HepG2 (cell line): ENCODE data around the gene UBXN1. TPM values are rescaled to one million over a fixed set of nuclear protein-coding genes. Genes with fewer than 3 reads are reported as not detected.
A peak's percentile ranks its signal among the peaks of the same experiment; 100 is the strongest.

Experiments
- ARHGAP35 ChIP-seq: sonication (generic); formaldehyde crosslinking; IDR thresholded peaks from 2 replicates; pipeline ENCODE4 v1.9.0; 2022; ENCODE audit warnings: mild to moderate bottlenecking, inconsistent platforms, moderate library complexity, missing genetic modification reagents, borderline replicate concordance
- CAMTA2 ChIP-seq: sonication (generic); formaldehyde crosslinking; IDR thresholded peaks from 2 replicates; pipeline ENCODE4 v1.4.0; 2020; ENCODE audit warnings: mild to moderate bottlenecking, missing genetic modification reagents, borderline replicate concordance
- EZH2 ChIP-seq: conservative IDR thresholded peaks from 2 replicates; pipeline ENCODE4 v1.6.1; 2012; ENCODE audit warnings: mild to moderate bottlenecking, low read depth, low read length, moderate library complexity
- GTF3A ChIP-seq: sonication (generic); formaldehyde crosslinking; conservative IDR thresholded peaks from 2 replicates; pipeline ENCODE4 v1.4.0; 2020; ENCODE audit warnings: mild to moderate bottlenecking, missing genetic modification reagents
- HNF4A ChIP-seq: sonication (generic); formaldehyde crosslinking; IDR thresholded peaks from 2 replicates; pipeline ENCODE4 v1.4.0; 2020; ENCODE audit warnings: missing genetic modification reagents
- KDM1A ChIP-seq: IDR thresholded peaks from 2 replicates; pipeline ENCODE4 v1.6.1; 2016; ENCODE audit warnings: missing compliant biosample characterization
- KLF9 ChIP-seq: IDR thresholded peaks from 2 replicates; pipeline ENCODE4 v1.6.1; 2016; ENCODE audit warnings: low read depth
- NCOA1 ChIP-seq: sonication (generic); formaldehyde crosslinking; IDR thresholded peaks from 2 replicates; pipeline ENCODE4 v1.9.0; 2021; ENCODE audit warnings: missing genetic modification reagents
- NCOR1 ChIP-seq: fragments of 200-600 bp; sonication (generic); IDR thresholded peaks from 2 replicates; pipeline ENCODE4 v1.7.0; 2017; ENCODE audit warnings: antibody characterized with exemption, low read length, borderline replicate concordance
- NFYC ChIP-seq: IDR thresholded peaks from 2 replicates; pipeline ENCODE4 v1.6.1; 2016; ENCODE audit warnings: missing genetic modification reagents, missing compliant biosample characterization
- NONO ChIP-seq, 2 experiments: fragments of 450-650 bp in 1 of 2; sonication (generic) in 1 of 2; formaldehyde crosslinking in 1 of 2; IDR thresholded peaks in 1 of 2; conservative IDR thresholded peaks in 1 of 2; 2 replicates each; pipeline versions ENCODE4 v1.6.1 to v1.8.0; 2017 to 2022; ENCODE audit warnings: mild to moderate bottlenecking in 1 of 2, missing genetic modification reagents in 1 of 2, moderate library complexity in 1 of 2
- NR2F2 ChIP-seq: IDR thresholded peaks from 2 replicates; pipeline ENCODE4 v1.6.1; 2012; ENCODE audit warnings: low read depth, inconsistent platforms, borderline replicate concordance
- REL ChIP-seq: sonication (generic); formaldehyde crosslinking; conservative IDR thresholded peaks from 2 replicates; pipeline ENCODE4 v1.8.0; 2022; ENCODE audit warnings: mild to moderate bottlenecking, missing genetic modification reagents, moderate library complexity
- RFX3 ChIP-seq: IDR thresholded peaks from 2 replicates; pipeline ENCODE4 v1.6.1; 2016; ENCODE audit warnings: missing biosample characterization, missing genetic modification reagents
- SALL2 ChIP-seq: sonication (generic); formaldehyde crosslinking; IDR thresholded peaks from 2 replicates; pipeline ENCODE4 v1.8.1; 2023; ENCODE audit warnings: mild to moderate bottlenecking, missing genetic modification reagents, inconsistent platforms
- SIX1 ChIP-seq: sonication (generic); formaldehyde crosslinking; IDR thresholded peaks from 2 replicates; pipeline ENCODE4 v1.4.0; 2020; ENCODE audit warnings: missing genetic modification reagents, borderline replicate concordance
- ZFP41 ChIP-seq: sonication (generic); formaldehyde crosslinking; IDR thresholded peaks from 2 replicates; pipeline ENCODE4 v1.4.0; 2020; ENCODE audit warnings: mild to moderate bottlenecking, missing genetic modification reagents, borderline replicate concordance
- ZNF230 ChIP-seq: sonication (generic); formaldehyde crosslinking; IDR thresholded peaks from 2 replicates; pipeline ENCODE4 v1.4.0; 2020; ENCODE audit warnings: mild to moderate bottlenecking, missing genetic modification reagents
- ZNF232 ChIP-seq: sonication (generic); formaldehyde crosslinking; IDR thresholded peaks from 2 replicates; pipeline ENCODE4 v1.4.0; 2020; ENCODE audit warnings: missing genetic modification reagents, borderline replicate concordance
- ZNF354B ChIP-seq: sonication (generic); formaldehyde crosslinking; IDR thresholded peaks from 2 replicates; pipeline ENCODE4 v1.8.0; 2022; ENCODE audit warnings: mild to moderate bottlenecking, missing genetic modification reagents
- ZNF543 ChIP-seq: sonication (generic); formaldehyde crosslinking; IDR thresholded peaks from 2 replicates; pipeline ENCODE4 v1.4.0; 2020; ENCODE audit warnings: mild to moderate bottlenecking, missing genetic modification reagents
- ZNF747 ChIP-seq: sonication (generic); formaldehyde crosslinking; IDR thresholded peaks from 2 replicates; pipeline ENCODE4 v1.8.1; 2023; ENCODE audit warnings: missing genetic modification reagents, mild to moderate bottlenecking, borderline replicate concordance
- polyA plus RNA-seq, 8 experiments: library from polyadenylated mRNA; depleted of rRNA in 3 of 8; stranded (reverse) in 7 of 8; unstranded in 1 of 8; fragments of >200 nt; fragmentation: Illumina TruSeq in 4 of 8; extraction: Trizol in 4 of 8; gene quantifications; 2 replicates each; pipeline versions ENCODE4 v1.2.1 to v1.2.3, GENCODE V29; 2011 to 2016; ENCODE audit warnings: low read depth in 4 of 8, missing spikeins in 1 of 8, mixed read lengths in 1 of 8; ENCODE audit not compliant: insufficient read depth in 1 of 8
- total RNA-seq, 5 experiments: library from RNA; depleted of rRNA; stranded (reverse); fragments of >200 nt; fragmentation: Illumina TruSeq; extraction: Trizol; gene quantifications; 2 replicates each; pipeline ENCODE4 v1.2.3, GENCODE V29; 2016; ENCODE audit warnings: low read depth in 1 of 5
- TF ChIP-seq, protein P1 (sequence below): sonication (generic); formaldehyde crosslinking; IDR thresholded peaks from 2 replicates; pipeline ENCODE4 v1.8.0; 2022; ENCODE audit warnings: mild to moderate bottlenecking, missing genetic modification reagents, moderate library complexity
- TF ChIP-seq, protein P2 (sequence below): IDR thresholded peaks from 2 replicates; pipeline ENCODE4 v1.6.1; 2016; ENCODE audit warnings: low read depth, missing genetic modification reagents, missing compliant biosample characterization

UBXN1 gene
- total and polyA plus RNA-seq, 2 of the 13 experiments (the other 11 are each of a cell fraction or from before 2014, with no cell fraction given), result 47.5 to 52.4 TPM

DNA sequence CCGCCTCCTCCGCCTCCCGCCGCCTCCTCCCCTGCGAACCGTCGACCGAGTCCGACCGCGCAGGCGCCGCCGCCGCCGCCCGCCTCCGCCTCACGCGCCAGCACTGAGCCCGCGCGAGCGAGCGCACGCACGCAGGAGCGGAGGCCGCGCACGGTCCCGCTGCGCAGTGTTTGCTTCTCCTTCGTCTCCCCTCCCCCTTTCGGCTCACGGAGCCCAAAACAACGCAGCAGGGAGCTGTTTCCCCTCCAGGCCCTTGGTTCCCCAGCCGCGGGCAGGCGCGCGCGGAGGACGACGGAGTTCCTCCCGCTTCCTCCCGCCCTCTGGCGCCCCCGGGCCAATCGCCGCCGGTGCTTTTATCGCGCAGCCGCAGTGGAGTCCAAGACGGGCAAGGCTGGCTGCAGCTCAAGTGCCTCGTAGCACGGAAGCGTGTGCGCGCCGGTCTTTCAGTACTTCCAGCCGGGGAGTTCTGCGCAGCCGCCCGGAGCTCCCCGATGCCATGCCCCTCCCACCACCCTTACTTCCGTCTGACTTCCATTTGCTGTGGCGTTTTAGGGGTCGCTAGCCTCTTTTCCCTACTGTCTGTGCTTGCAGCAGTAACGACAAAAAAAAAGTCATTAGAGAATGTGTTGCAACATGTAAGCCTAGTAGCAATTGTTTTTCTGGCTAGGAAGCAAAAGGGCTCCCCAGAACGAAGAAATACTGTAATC, 48.4 kb upstream of the UBXN1 start, which contains the start of gene HNRNPUL2 (continued):
- peak; percentile 85; the same call in 1 of the 2 replicates for TF ChIP-seq ZNF543 (CRISPR knock-in tag)
- TF ChIP-seq GTF3A, result peak; percentile 67; the same call in 1 of the 2 replicates
- no peak for TF ChIP-seq NCOA1 (CRISPR knock-in tag)
- TF ChIP-seq ARHGAP35 (CRISPR knock-in tag), result peak; percentile 89; the same call in 1 of the 2 replicates
- TF ChIP-seq, protein P1, sequence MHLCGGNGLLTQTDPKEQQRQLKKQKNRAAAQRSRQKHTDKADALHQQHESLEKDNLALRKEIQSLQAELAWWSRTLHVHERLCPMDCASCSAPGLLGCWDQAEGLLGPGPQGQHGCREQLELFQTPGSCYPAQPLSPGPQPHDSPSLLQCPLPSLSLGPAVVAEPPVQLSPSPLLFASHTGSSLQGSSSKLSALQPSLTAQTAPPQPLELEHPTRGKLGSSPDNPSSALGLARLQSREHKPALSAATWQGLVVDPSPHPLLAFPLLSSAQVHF (CRISPR knock-in tag), result 0 out of 2 replicates have a peak, but pooled peaks have one; percentile 73
- TF ChIP-seq CAMTA2, result 0 out of 2 replicates have a peak, but pooled peaks have one; percentile 9
- TF ChIP-seq HNF4A, result no peak
- TF ChIP-seq ZFP41 (CRISPR knock-in tag), result peak; percentile 74; the same call in 1 of the 2 replicates
- TF ChIP-seq, protein P2, sequence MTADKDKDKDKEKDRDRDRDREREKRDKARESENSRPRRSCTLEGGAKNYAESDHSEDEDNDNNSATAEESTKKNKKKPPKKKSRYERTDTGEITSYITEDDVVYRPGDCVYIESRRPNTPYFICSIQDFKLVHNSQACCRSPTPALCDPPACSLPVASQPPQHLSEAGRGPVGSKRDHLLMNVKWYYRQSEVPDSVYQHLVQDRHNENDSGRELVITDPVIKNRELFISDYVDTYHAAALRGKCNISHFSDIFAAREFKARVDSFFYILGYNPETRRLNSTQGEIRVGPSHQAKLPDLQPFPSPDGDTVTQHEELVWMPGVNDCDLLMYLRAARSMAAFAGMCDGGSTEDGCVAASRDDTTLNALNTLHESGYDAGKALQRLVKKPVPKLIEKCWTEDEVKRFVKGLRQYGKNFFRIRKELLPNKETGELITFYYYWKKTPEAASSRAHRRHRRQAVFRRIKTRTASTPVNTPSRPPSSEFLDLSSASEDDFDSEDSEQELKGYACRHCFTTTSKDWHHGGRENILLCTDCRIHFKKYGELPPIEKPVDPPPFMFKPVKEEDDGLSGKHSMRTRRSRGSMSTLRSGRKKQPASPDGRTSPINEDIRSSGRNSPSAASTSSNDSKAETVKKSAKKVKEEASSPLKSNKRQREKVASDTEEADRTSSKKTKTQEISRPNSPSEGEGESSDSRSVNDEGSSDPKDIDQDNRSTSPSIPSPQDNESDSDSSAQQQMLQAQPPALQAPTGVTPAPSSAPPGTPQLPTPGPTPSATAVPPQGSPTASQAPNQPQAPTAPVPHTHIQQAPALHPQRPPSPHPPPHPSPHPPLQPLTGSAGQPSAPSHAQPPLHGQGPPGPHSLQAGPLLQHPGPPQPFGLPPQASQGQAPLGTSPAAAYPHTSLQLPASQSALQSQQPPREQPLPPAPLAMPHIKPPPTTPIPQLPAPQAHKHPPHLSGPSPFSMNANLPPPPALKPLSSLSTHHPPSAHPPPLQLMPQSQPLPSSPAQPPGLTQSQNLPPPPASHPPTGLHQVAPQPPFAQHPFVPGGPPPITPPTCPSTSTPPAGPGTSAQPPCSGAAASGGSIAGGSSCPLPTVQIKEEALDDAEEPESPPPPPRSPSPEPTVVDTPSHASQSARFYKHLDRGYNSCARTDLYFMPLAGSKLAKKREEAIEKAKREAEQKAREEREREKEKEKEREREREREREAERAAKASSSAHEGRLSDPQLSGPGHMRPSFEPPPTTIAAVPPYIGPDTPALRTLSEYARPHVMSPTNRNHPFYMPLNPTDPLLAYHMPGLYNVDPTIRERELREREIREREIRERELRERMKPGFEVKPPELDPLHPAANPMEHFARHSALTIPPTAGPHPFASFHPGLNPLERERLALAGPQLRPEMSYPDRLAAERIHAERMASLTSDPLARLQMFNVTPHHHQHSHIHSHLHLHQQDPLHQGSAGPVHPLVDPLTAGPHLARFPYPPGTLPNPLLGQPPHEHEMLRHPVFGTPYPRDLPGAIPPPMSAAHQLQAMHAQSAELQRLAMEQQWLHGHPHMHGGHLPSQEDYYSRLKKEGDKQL (CRISPR knock-in tag), result 0 out of 2 replicates have a peak, but pooled peaks have one; percentile 47
- no peak for TF ChIP-seq NCOR1
- TF ChIP-seq EZH2, result no peak
- TF ChIP-seq NFYC (CRISPR knock-in tag), result peak; percentile 77
- TF ChIP-seq NR2F2, result no peak; the same call in 1 of the 2 replicates
- no peak for TF ChIP-seq ZNF354B
- TF ChIP-seq KLF9 (CRISPR knock-in tag), result peak; percentile 52; the same call in 1 of the 2 replicates
- no peak for TF ChIP-seq SIX1 (CRISPR knock-in tag)
- no peak for TF ChIP-seq NONO (IDR thresholded peaks at IDR 0.05)
- peak; percentile 92 for TF ChIP-seq NONO (CRISPR knock-in tag; conservative IDR thresholded peaks at IDR 0.05)
- TF ChIP-seq KDM1A (CRISPR knock-in tag), result 0 out of 2 replicates have a peak, but pooled peaks have one; percentile 37
- TF ChIP-seq ZNF230 (CRISPR knock-in tag), result peak; percentile 73; the same call in 1 of the 2 replicates
- peak; percentile 38; the same call in 1 of the 2 replicates for TF ChIP-seq REL (CRISPR knock-in tag)
- TF ChIP-seq ZNF747, result peak; percentile 84; the same call in 1 of the 2 replicates
- TF ChIP-seq ZNF232, result peak; percentile 72; the same call in 1 of the 2 replicates
- peak; percentile 99 for TF ChIP-seq SALL2 (CRISPR knock-in tag)
- no peak for TF ChIP-seq RFX3 (CRISPR knock-in tag)
